H1 (cell line): ENCODE measurements around the gene TANC1. TPM values are rescaled to one million over a fixed set of nuclear protein-coding genes. Genes with fewer than 3 reads are reported as not detected.

ENCODE experiments used
- CTCF ChIA-PET: fragments of 300-600 bp; sonication (Branson Sonifier 250); formaldehyde crosslinking; loops from one replicate; lab custom pipeline; 2021; ENCODE audit not compliant: partially characterized antibody; lab: Charles Lee
- POLR2A ChIA-PET: fragments of 300-600 bp; sonication (Branson Sonifier 250); formaldehyde crosslinking; loops from one replicate; lab custom pipeline; 2021; ENCODE audit warnings: inconsistent platforms; ENCODE audit not compliant: partially characterized antibody; lab: Charles Lee
- DNase-seq, 2 experiments: peaks; one replicate each; pipeline versions ENCODE4 v3.0.0 to v3.0.0-alpha.2; 2010 to 2022; ENCODE audit warnings: low spot score in 2 of 2, low read depth in 1 of 2, mixed read lengths in 1 of 2
- FAIRE-seq: peaks from 2 replicates; lab custom pipeline; 2011; peaks lifted over from hg19 to GRCh38; lab: Jason Lieb, UNC
- H2AFZ ChIP-seq: 2 replicates; pipeline ENCODE4 v1.8.1; 2012; ENCODE audit warnings: low read length, inconsistent platforms
- H2AK5ac ChIP-seq: 2 replicates; pipeline ENCODE4 v1.6.1; 2013; ENCODE audit warnings: low read depth, low read length
- H2BK120ac ChIP-seq: replicated peaks from 2 replicates; pipeline ENCODE3; 2013; ENCODE audit warnings: low read depth, low read length, inconsistent platforms
- H2BK12ac ChIP-seq: 2 replicates; pipeline ENCODE4 v1.6.1; 2013; ENCODE audit warnings: low read depth, low read length
- H2BK15ac ChIP-seq: 2 replicates; pipeline ENCODE4 v1.6.1; 2013; ENCODE audit warnings: low read length
- H2BK20ac ChIP-seq: 2 replicates; pipeline ENCODE4 v1.6.1; 2013; ENCODE audit warnings: low read length
- H2BK5ac ChIP-seq: 2 replicates; pipeline ENCODE4 v1.6.1; 2013; ENCODE audit warnings: low read depth, low read length
- H3K14ac ChIP-seq: 2 replicates; pipeline ENCODE4 v1.6.1; 2013; ENCODE audit warnings: inconsistent platforms; ENCODE audit not compliant: insufficient read length
- H3K18ac ChIP-seq: 2 replicates; pipeline ENCODE4 v1.6.1; 2013; ENCODE audit warnings: low read length; ENCODE audit errors: extremely low read depth
- H3K23ac ChIP-seq: 2 replicates; pipeline ENCODE4 v1.6.1; 2013; ENCODE audit warnings: inconsistent platforms; ENCODE audit not compliant: insufficient read length
- H3K23me2 ChIP-seq: 2 replicates; pipeline ENCODE4 v1.6.1; 2013; ENCODE audit warnings: low read depth, low read length
- H3K27ac ChIP-seq: 2 replicates; pipeline ENCODE4 v1.6.1; 2011; ENCODE audit warnings: low read depth, low read length, inconsistent platforms
- H3K27me3 ChIP-seq, 4 experiments: replicated peaks in 1 of 4; 1 replicate in 1 of 4; 2 replicates in 3 of 4; pipeline versions ENCODE4 v1.6.1 to v1.8.1; 2011 to 2013; ENCODE audit warnings: low read length in 3 of 4, mild to moderate bottlenecking in 3 of 4, inconsistent platforms in 2 of 4, mixed read lengths in 2 of 4, moderate library complexity in 1 of 4; ENCODE audit not compliant: control insufficient read depth in 3 of 4, insufficient read depth in 3 of 4; ENCODE audit errors: extremely low read depth in 1 of 4
- H3K36me3 ChIP-seq, 4 experiments: 2 replicates each; pipeline versions ENCODE4 v1.6.1 to v1.8.1; 2011 to 2013; ENCODE audit warnings: mild to moderate bottlenecking in 4 of 4, low read length in 3 of 4, moderate library complexity in 2 of 4, control low read depth in 1 of 4, inconsistent platforms in 1 of 4; ENCODE audit not compliant: insufficient read depth in 4 of 4, control insufficient read depth in 2 of 4
- H3K4ac ChIP-seq: replicated peaks from 2 replicates; pipeline ENCODE3; 2013; ENCODE audit warnings: low read length, low read depth, mixed read lengths, inconsistent platforms; ENCODE audit not compliant: insufficient read length
- H3K4me1 ChIP-seq, 4 experiments: replicated peaks in 1 of 4; 1 replicate in 1 of 4; 2 replicates in 3 of 4; pipeline versions ENCODE4 v1.6.1 to v1.8.1; 2011 to 2013; ENCODE audit warnings: low read length in 3 of 4, inconsistent platforms in 2 of 4, mixed read lengths in 1 of 4; ENCODE audit not compliant: insufficient read depth in 4 of 4, control insufficient read depth in 3 of 4
- H3K4me2 ChIP-seq, 2 experiments: 2 replicates each; pipeline versions ENCODE4 v1.6.1 to v1.8.1; 2011 to 2013; ENCODE audit warnings: low read depth in 2 of 2, low read length in 2 of 2, control low read depth in 1 of 2, inconsistent platforms in 1 of 2, mild to moderate bottlenecking in 1 of 2; ENCODE audit not compliant: insufficient read depth in 1 of 2
- H3K4me3 ChIP-seq, 4 experiments: fragments of 200-600, 300-600 bp in 1 of 4; sonication (generic), shearing (Covaris generic), sonication (Bioruptor Twin) in 1 of 4; 2 replicates each; pipeline versions ENCODE4 v1.5.1 to v1.8.1; 2011 to 2016; ENCODE audit warnings: low read length in 4 of 4, low read depth in 3 of 4, control low read depth in 2 of 4, inconsistent platforms in 2 of 4, mild to moderate bottlenecking in 2 of 4, mixed read lengths in 1 of 4, moderate library complexity in 1 of 4; ENCODE audit not compliant: insufficient read depth in 2 of 4; ENCODE audit errors: extremely low read depth in 1 of 4
- H3K56ac ChIP-seq: replicated peaks from 2 replicates; pipeline ENCODE3; 2013; ENCODE audit warnings: low read depth, mild to moderate bottlenecking, mixed read lengths, low read length, inconsistent platforms; ENCODE audit not compliant: insufficient read length
- H3K79me1 ChIP-seq: 2 replicates; pipeline ENCODE4 v1.6.1; 2013; ENCODE audit warnings: low read depth, low read length, control low read depth
- H3K79me2 ChIP-seq, 2 experiments: 2 replicates each; pipeline versions ENCODE4 v1.6.1 to v1.8.1; 2012 to 2013; ENCODE audit warnings: low read length in 2 of 2, mild to moderate bottlenecking in 2 of 2, inconsistent platforms in 1 of 2; ENCODE audit not compliant: insufficient read depth in 2 of 2, control insufficient read depth in 1 of 2
- H3K9ac ChIP-seq, 4 experiments: replicated peaks in 1 of 4; 1 replicate in 1 of 4; 2 replicates in 3 of 4; pipeline versions ENCODE4 v1.6.1 to v1.8.1; 2011 to 2013; ENCODE audit warnings: low read depth in 3 of 4, low read length in 3 of 4, control low read depth in 2 of 4, mild to moderate bottlenecking in 2 of 4, moderate library complexity in 2 of 4, inconsistent platforms in 1 of 4; ENCODE audit errors: extremely low read depth in 1 of 4
- H3K9me3 ChIP-seq, 2 experiments: 2 replicates each; pipeline versions ENCODE4 v1.6.1 to v1.8.1; 2012 to 2013; ENCODE audit warnings: mild to moderate bottlenecking in 2 of 2, moderate library complexity in 2 of 2, control low read depth in 1 of 2, inconsistent platforms in 1 of 2, low read depth in 1 of 2, low read length in 1 of 2, mixed read lengths in 1 of 2; ENCODE audit not compliant: insufficient read depth in 2 of 2
- H4K20me1 ChIP-seq, 2 experiments: replicated peaks in 1 of 2; 2 replicates each; pipeline versions ENCODE3 to v1.8.1; 2011 to 2013; ENCODE audit warnings: inconsistent platforms in 2 of 2, low read length in 2 of 2, mild to moderate bottlenecking in 1 of 2; ENCODE audit not compliant: insufficient read depth in 2 of 2, control insufficient read depth in 1 of 2
- H4K5ac ChIP-seq: 2 replicates; pipeline ENCODE4 v1.6.1; 2013; ENCODE audit warnings: low read length, low read depth, mixed read lengths, inconsistent platforms; ENCODE audit not compliant: insufficient read length
- H4K8ac ChIP-seq: 2 replicates; pipeline ENCODE4 v1.8.0; 2013; ENCODE audit warnings: mild to moderate bottlenecking, moderate library complexity, low read length, inconsistent platforms; ENCODE audit not compliant: insufficient read depth; ENCODE audit errors: extremely low read depth
- H4K91ac ChIP-seq: replicated peaks from 2 replicates; pipeline ENCODE3; 2013; ENCODE audit warnings: low read length, mixed read lengths, inconsistent platforms; ENCODE audit not compliant: insufficient read length
- CREB1 ChIP-seq: IDR thresholded peaks from 2 replicates; pipeline ENCODE4 v1.6.1; 2012; ENCODE audit warnings: inconsistent platforms
- SAP30 ChIP-seq: fragments of 300-600 bp; sonication (generic); IDR thresholded peaks from 2 replicates; pipeline ENCODE4 v1.7.1; 2012; ENCODE audit warnings: low read length, moderate library complexity, mild to moderate bottlenecking, inconsistent platforms; ENCODE audit not compliant: insufficient read depth, insufficient replicate concordance
- WGBS, 2 experiments: shearing (Covaris generic) in 1 of 2; methylation state at CpG; one replicate each; pipeline versions ENCODE4 v1.1.6 to v1.1.7; 2013 to 2015; ENCODE audit warnings: low lambda C conversion rate in 2 of 2, mixed read lengths in 2 of 2, inconsistent platforms in 1 of 2, low coverage in 1 of 2, missing lambda C conversion rate in 1 of 2; ENCODE audit not compliant: insufficient replicate concordance in 2 of 2, insufficient coverage in 1 of 2, insufficient read length in 1 of 2; ENCODE audit errors: extremely low coverage in 1 of 2, missing lambda C conversion rate in 1 of 2; 5-methylcytosine and 5-hydroxymethylcytosine counted together
- polyA plus RNA-seq, 7 experiments: library from polyadenylated mRNA; depleted of rRNA in 3 of 7; stranded (reverse) in 5 of 7; unstranded in 2 of 7; fragments of >200 nt in 5 of 7; fragments of 200-250 nt in 2 of 7; gene quantifications; 1 replicate in 5 of 7; 2 replicates in 1 of 7; 4 replicates in 1 of 7; pipeline versions ENCODE4 v1.2.1 to v1.2.3, GENCODE V29; 2011 to 2013; ENCODE audit warnings: missing spikeins in 2 of 7, mixed read lengths in 2 of 7
- total RNA-seq: library from RNA; stranded (reverse); fragmentation: NEBNext Ultra II Directional; extraction: Animal tissue kit (Norgen Biotek cat#: 25700); gene quantifications from 2 replicates; pipeline ENCODE4 v1.2.1, GENCODE V29; 2021

TANC1 gene
- total and polyA plus RNA-seq, 2 of the 8 experiments (the other 6 are each of a cell fraction or from before 2014, with no cell fraction given) = 4.1 to 7.6 TPM

GRCh38 chr2:159200498-159200897, 232.1 kb downstream of the TANC1 start:
- Histone ChIP-seq H4K20me1 (peaks cover 0 to 5% of the 10 kb centered on the region in 2 experiments), H3K4me1 (no peaks in the 10 kb centered on the region; a peak in 2 of 7 replicates), H2BK120ac (no peak overlapping the region), H3K9ac (no peak overlapping the region), H4K91ac (no peak overlapping the region), H4K8ac (no peak overlapping the region), H3K79me2 (no peaks in the 10 kb centered on the region), H4K5ac (no peak overlapping the region), H3K18ac (no peak overlapping the region), H3K27ac (no peak overlapping the region), H2BK12ac (no peak overlapping the region), H2BK20ac (no peak overlapping the region), H3K23ac (no peak overlapping the region), H2BK5ac (no peak overlapping the region), H3K4ac (no peak overlapping the region), H3K36me3 (no peaks in the 10 kb centered on the region), H3K56ac (no peak overlapping the region), H2BK15ac (no peak overlapping the region), H2AFZ (no peak overlapping the region), H3K79me1 (no peaks in the 10 kb centered on the region), H3K4me3 (no peak overlapping the region), H3K9me3 (no peaks in the 10 kb centered on the region), H3K23me2 (no peaks in the 10 kb centered on the region), H3K4me2 (no peak overlapping the region), H3K14ac (no peak overlapping the region), H3K27me3 (no peaks in the 10 kb centered on the region), H2AK5ac (no peak overlapping the region)
- 88% methylated on average over 1 of the region's 1 CpG; no CpG with 5 or more reads in 1 of the 2 experiments for WGBS, 2 experiments
- TF ChIP-seq SAP30 = no peak
- TF ChIP-seq CREB1 = no peak
- POLR2A ChIA-PET = no interaction called here
- no peak for FAIRE-seq
- CTCF ChIA-PET = interaction anchor here (0.6 to 1.6 kb wide), 6 partner anchors 9 to 279 kb away, joined by 3 to 5 read pairs (median 4); no protein-coding TSS in a partner anchor
- DNase-seq = no peak
